HuH-7 (cell line): ENCODE data around the gene STAG2.
"Not testable (repeated sequence)": the region's sequence is repeated elsewhere in the genome, so short reads cannot be mapped to it uniquely, and the experiment has no call there.

Experiments used
- DNase-seq: peaks from one replicate; pipeline ENCODE4 v3.0.0; 2011; ENCODE audit warnings: low spot score

Gene STAG2

DNA sequence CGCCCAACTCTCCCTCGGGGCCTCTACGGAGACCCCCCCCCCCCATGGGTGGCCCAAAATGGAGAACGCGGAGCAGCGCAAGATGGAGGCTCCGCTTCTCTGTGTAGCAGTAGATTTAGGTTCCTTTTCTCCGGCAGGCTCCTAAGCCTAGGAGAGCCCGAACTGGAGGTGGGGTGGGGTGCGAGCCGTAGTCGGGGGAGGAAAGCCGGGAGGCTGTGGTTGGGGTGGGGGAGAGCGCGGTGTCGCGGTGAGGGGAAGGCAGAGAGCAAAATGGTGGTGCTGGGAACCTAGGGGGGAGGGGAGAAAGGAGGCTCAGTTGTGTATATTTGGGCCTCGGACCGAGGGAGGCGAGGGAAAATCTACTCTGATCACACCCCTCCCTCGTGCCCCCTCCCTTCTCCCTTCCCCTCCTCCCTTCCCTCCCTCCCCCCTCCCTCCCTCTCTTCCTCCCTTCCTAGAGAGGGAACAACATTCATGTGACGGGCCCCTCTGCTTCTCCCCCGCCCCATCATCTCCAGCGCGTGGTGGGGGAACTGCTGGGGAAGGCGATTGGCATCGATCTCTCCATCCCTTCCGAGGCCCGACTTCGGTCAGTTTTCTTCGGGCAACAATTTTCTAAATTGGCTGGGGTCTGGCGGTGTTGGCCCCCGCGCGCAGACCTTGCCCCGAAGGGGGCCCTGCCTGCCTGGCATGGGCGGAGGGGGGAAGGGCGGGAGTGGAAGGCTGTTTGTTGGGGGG is at the start of gene STAG2:
TSS of gene STAG2 (plus strand) at position 439 of the 738 bp plus-strand sequence. CDS start 60,922 bp downstream, outside the sequence.
- peak; percentile 67 for DNase-seq

DNA sequence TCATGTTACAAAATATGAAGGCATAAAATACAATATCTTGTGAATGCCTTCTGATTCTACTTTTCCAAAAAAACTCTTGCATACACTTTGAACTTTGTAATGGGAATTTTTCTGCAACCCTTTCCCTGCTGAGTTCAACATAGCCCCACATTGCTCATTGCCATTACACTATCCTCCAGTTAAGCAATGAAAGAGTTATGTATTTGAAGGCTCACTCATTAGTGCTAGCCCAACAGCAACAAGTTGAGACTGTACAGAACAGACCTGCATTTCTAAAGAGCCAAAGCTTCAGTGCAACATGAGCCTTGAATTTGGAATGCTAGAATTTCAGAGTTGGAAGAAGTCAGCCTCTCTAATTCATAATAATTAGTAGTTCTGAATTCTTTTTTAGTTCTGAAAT is 44.4 kb upstream of the STAG2 start:
- DNase-seq = no peak

DNA sequence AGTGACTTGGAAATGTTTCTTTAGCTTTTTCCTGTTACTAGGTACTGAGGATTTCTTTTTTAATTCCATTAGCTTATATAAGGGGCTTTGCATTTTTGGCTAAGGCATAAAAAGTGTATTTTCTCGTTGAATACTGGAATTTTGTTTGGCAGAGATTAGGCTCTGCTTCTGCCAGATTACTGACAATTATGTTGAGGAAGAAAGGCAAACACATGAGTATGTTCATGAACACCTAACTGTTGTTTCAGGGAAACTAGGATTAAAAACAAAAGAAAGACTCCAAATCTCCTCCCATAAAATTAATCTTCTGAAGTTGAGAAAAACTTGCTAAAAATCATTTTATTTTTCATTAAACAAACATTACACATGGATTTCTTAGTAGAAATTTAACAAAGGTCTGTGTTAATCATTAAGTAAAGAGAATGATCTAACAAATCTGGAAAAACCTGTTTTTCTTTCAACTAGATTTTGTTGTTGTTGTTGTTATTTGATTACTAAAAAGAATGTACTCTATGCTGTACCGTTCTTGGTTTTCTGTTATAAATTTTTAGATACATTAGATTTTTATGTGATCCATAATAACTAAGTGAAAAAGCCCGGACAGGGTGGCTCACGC is 43.3 kb upstream of the STAG2 start:
- no peak for DNase-seq

DNA sequence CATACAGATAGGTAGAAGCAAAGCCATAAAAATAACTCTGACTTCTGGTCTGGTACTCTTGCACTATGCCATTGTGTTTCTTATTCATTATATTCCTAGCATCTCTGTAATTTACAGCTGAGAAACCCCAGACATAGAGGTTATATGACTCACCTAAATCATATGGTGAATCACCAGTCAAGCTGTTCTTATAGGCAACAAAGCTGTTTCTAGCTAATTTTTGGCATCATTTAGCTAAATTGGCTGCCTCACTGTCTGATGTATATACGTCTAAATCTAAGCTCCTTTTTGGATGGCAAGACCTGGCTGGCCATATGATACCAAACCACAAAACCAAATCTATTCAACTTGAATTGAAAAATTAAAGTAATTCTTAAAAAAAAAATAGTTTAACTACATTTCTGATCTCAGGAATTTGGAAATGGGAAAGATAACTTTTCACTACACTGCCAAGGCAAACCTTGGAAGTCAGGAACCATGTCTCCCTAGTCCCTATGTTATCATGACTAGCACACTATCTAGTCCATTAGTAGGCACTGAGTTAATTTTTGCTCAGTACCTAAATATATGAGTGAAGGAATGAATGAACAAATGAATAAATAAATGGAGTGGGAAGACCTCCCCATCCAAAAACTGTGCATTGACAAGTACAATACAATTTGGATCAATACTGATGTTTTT is 41.3 kb upstream of the STAG2 start:
- DNase-seq = no peak

DNA sequence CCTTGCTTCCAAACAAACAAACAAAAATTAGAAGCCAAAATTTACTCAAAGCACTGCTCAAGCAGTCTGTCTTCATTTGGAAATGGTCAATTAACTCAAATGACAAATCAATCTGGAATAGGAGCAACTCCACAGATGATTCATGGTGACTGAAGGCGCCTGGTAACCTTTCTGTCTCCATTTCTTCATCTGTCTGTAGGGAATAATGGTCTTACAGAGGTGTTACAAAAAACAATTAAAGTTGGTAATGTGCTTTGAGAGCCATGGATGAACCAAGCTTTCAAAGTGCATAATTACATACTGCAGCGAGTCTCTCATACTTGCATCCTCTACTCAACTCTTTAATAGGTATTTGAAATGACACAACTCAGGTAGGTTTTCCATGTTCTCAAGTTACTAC is 38.3 kb upstream of the STAG2 start:
- DNase-seq = no peak

DNA sequence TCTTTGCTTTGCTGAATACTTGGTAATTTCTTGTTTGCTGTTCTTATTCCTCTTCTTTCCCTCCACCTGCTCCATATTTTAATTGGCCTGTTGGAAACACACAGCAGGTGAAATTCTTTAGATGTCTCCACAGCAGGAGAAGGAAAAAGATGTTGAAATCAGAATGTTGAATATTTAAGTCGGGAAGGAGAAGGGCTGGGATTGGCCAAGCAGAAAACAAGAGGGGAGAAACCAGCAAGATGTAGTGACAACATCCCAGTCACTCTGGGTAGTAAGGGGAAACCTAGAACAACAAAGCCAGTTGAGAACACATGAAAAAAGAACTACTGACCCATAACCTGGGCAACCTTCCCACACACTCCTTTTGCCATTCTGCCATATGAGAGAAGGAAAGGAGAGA is 37.3 kb upstream of the STAG2 start:
- DNase-seq = no peak

DNA sequence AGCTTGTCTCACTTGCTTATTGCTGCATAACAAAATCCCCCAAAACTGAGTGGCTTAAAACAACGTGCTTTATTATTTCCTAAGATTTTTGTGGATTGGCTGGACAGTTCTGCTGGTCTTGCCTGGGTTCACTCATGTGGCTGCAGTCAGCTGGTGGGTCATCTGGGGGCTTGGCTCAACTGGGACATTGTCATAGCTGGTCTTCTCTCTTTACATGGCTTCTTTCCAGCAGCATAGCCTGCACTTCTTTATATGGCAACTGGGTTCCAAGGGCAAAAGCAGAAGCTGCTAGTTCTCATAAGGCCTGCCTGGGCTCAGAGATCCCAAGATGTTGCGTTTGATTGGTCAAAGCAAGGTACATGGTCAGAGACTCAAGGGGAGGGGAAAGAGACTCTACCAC is 33.7 kb upstream of the STAG2 start:
- no peak for DNase-seq

DNA sequence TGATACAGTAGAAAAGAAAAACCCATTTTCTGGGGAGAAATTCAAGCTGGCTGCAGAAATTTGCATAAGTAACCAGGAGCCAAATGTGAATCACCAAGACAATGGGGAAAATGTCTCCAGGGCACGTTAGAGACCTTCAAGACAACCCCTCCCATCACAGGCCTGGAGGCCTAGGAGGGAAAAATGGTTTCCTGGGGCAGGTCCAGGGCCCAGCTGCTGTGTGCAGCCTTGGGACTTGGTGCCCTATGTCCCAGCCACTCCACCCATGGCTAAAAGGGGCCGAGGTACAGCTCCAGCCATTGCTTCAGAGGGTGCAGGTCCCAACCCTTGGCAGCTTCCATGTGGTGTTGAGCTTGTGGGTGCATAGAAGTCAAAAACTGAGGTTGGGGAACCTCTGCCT is 29.5 kb upstream of the STAG2 start:
- not testable (repeated sequence) for DNase-seq

DNA sequence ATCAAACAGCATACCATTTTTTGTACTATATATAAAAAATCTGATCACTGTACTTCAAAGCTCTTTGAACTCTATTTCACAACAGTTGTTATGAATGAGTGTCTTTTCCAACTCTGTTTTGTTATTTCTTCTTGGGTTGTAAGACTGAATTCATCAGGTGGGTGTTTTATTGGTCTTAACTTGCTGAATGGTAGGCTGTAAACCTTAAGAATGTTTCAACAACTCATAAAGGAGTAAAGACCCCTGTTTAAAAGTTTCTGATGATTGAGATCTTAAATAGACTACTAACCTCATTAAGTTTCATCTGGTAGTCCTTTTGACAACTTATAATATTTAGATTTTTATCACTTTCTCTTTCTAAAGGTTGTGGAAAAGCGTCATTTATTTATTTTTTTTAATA is 18.4 kb upstream of the STAG2 start:
- no peak for DNase-seq

DNA sequence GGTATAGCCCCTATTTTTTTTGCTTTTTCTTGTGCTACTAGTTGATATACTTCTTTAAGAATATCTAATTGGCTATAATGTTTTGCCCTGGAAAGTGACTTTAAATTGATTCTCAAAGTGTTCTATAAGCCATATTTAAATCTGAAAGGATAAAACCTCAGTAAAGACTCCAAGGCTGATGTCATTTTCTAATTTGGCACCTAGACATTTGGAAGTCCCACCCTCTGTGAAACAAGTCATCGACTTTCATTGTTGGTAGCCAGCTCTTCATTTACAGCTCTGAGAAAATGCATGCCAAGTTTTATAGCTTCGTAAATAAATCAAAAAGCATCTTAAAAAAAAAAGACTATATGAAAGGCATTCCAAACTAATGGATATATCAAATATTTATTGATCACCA is 18.0 kb upstream of the STAG2 start:
- no peak for DNase-seq

DNA sequence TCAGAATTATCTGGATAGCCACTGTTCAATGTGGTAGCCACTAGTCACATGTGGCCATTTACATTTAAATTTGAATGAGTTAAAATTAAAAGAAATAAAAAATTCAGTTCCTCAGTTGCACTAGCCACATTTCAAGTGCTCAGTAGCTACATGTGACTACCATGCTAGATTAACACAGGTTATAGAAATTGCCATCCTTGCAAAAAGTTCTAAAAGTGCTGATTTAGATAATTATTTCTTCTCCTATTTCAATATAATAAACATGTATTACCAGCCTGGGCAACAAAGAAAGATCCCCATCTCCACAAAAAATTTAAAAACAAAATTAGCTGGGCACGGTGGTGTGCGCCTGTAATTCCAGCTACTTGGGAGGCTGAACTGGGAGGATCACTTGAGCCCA is 11.7 kb upstream of the STAG2 start:
- no peak for DNase-seq

DNA sequence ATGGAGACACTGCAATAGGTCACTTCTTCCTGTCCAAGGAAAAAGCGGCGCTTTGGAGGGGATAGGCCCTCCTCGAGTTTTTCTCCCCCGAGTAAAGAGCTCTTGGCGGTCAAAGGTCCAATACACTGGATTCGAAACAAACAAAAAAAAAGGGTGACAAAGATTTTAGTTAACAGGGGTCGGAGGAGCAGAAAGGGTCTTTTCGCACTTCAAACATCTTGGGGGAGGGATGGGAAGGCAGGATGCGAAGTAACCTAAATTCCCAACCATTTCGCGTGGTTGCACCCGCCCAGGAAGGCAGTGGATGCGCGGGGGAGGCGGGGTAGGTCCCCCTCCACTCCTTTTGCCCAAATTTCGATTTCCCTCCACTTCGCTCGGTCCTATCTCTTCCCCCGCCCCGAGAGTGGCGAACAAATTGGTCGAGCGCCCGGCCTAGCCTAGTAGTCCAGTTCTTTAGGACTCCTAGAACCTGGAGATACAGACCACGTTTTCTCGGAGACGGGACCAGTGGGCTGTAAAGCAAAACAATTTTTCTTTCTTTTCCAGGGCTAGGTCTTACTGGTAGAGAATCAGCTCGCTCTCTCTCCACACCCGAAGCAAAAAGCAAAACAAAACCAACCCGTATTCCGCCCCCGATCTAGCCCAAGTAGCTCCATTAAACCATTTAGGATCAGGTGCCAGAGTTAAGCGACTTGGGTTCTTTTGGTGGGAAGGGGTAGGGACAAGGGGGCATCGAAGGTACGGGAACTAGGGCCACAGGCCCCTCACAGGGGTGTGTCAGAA is 2.0 kb upstream of the STAG2 start:
- DNase-seq = no peak

DNA sequence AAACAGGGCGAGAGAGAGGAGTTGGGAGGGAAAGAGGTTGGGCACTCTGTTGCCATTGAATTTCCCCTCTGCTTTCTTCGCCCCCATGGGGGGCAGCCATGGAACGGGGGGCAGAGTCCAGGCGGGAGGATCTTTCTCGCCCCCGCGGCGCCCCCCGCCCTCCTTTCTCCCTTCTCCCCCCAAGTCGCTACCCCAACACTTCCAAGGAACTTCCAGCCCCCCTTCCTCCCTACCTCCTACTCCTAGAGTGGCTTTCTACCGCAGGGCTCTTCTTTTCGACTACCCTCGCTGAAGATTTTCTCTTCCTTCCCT is 594 bp upstream of the STAG2 start:
- DNase-seq = no peak

DNA sequence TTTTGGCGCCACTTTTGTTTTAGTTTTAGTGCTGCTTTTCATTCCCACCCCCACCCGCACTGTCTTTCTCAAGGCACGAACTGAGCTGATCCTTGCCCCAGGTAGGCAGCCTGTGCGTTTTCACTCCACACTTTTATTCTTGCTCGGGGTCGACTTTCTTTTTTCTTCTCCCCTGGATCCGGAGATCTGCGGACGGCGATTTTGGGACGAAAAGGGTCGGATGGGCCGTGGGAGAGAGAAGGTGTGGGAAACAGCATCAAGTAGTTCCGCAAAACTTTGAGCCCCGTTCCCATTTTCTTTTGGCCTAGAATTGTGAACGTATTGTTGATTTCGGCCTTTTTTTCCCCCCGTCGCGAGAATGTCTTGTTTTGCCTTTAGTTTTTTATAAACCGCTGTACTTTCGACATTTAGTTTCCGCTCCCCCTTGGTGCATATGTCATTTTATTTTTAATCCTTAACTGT is 531 bp downstream of the STAG2 start:
- DNase-seq = no peak

DNA sequence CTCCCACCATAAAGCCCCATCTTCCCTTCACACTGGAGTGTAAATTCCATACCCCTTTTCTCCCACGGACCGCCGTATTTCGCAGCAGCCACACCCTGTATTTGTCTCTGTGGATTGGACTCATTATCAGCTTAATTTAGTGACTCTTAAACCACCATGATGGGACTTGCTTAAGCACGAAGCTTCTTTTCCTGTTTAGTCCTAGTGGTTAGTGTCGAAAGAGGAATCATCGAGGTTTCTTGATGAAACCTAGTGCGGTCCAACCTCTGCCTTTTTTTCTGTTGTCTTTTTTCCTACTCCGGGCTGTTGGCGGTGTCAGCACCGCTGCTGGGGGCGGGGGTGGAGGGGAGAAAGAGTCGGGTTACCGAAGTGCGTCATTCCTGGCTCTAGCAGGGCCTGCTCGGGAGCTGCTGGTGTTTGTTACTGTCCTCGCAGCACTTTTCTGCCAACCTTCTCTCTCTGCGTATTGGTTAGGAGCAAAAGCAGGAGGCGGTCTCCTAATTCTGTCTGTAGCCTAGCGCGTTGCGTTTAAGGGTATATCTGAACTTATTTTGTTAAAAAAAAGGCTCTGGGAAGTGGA is 1.4 kb downstream of the STAG2 start:
- DNase-seq = peak; percentile 72

DNA sequence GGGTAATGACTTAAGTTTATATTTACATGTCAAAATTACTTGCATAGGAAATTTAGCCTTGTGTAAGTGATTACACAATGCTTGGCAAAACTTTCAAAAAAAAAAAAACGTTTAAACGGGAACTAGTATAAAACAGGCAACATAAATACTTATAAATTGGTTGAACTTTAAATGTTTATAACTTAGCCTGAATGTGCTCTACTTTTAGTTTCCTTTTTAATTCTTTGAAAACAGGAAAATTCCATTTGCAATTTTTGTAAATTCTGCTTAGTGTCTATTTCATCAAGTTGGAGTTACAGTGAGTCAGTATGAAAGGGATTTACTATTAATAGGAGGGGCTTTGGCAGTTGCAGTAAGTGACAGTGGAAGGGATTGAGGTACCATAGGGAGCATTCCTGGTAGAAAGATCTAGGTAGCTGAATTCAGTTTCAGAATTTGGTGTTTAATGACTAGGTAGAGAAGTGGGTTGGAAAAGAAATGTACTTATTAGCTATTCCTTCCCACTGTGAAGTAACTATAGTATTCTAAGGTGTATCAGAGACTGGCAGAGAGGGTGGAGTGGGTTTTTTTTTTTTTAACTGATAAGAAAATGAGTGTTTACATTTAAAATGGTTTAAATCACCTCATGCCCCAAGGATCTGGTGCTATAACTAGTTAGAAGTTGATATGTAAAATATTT is 2.8 kb downstream of the STAG2 start:
- DNase-seq = no peak

DNA sequence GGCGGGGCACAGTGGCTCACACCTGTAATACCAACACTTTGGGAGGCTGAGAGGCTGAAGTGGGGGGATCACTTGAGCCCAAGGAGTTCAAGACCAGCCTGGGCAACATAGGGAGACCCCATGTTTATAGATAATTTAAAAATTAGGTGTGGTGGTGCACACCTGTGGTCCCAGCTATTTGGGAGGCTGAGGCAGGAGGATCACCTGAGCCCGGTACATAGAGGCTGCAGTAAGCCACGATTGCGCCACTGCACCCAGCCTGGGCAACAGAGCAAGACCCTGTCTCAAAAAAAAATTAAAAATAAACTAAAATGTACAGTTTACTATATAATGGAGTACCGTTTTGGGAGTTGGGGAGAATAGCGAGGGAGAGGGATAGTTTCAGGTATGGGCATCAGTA is 4.2 kb downstream of the STAG2 start:
- DNase-seq = no peak

DNA sequence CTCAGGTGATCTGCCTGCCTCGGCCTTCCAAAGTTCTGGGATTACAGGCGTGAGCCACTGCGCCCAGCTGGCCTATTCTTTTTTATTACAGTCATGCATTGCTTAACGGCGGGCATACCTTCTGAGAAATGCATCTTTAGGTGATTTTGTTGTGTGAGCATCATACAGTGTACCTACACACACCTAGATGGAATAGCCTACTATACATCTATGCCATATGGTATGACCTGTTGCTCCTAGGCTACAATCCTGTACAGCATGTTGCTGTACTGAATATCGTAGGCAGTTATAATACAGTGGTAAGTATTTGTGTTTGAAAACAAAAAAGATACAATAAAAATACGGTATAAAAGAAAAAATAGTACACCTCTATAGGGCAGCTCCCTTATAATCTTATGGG is 6.0 kb downstream of the STAG2 start:
- DNase-seq = no peak

DNA sequence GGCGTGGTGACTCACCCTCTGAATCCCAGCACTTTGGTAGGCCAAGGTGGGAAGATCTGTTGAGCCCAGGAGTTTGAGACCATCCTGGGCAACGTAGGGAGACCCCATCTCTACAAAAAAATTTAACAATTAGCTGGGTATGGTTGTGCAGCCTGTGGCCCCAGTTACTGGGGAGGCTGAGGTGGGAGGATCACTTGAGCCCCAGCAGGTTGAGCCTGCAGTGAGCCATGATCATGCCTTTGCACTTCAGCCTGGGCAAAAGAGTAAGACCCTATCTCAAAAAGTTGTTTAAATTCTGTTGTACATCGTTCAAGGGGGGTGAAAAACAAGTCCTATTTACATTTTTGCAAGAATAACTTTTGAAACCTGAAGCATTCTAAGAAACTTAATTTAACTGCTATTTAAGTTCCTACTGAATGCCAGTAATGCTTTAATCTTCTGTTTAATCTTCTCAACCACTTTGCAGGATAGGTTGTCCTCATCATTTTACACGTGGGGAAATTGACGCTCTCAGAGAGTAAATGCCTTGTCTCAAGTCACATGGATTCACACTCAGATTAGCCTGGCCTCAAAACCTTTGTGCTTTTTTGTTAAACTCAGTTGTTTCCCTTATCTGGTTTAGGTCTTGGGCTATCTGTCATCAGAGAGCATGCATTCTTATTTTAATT is 7.0 kb downstream of the STAG2 start:
- no peak for DNase-seq

DNA sequence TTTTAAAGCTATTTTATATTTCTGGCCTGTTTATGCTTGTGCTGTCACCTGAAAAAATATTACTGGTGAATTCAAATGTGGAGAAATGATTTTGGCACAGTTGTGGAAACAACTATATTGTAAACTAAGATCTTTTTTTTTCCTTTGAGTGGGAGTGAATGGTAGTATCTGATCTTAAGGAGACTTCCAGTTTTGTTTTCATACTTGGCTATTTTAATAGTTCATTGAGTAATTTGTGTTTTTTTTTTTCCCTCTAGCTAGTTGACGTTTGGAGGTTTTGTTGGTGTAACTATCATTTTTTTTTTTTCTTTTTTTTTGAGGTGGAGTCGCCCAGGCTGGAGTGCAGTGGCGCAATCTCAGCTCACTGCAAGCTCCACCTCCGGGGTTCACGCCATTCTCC is 10.5 kb downstream of the STAG2 start:
- no peak for DNase-seq

DNA sequence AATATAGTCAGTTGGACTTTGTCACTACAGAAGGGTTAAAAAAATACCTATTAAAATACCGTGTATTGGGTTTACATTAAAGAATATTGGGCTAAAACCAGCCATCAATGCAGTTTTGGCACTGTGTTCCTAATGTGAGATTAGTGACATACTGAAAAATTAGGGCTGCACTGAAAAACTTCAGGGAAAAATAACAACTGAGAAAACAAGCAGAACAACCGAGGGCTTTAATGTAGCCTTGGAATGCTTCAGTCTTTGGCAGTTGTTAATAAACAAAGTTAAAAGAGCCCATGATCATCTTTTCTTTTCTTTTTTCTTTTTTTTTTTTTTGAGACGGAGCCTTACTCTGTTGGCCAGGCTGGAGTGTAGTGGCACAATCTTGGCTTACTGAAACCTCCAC is 12.4 kb downstream of the STAG2 start:
- DNase-seq = no peak
